T-helper 2 cell (primary cell): ENCODE results near the gene RAX.
A peak's percentile ranks its signal among the peaks of the same experiment; 100 is the strongest.

Experiments
- DNase-seq, 5 experiments: peaks; one replicate each; pipeline versions ENCODE4 v3.0.0 to v3.0.0-alpha.2; 2012 to 2022
- total RNA-seq, 2 donors: gene quantifications; one replicate each; lab custom pipeline; 2026; lab: John Stamatoyannopoulos, UW

Gene RAX
- 0 reads per million in 2 donors for total RNA-seq

DNA sequence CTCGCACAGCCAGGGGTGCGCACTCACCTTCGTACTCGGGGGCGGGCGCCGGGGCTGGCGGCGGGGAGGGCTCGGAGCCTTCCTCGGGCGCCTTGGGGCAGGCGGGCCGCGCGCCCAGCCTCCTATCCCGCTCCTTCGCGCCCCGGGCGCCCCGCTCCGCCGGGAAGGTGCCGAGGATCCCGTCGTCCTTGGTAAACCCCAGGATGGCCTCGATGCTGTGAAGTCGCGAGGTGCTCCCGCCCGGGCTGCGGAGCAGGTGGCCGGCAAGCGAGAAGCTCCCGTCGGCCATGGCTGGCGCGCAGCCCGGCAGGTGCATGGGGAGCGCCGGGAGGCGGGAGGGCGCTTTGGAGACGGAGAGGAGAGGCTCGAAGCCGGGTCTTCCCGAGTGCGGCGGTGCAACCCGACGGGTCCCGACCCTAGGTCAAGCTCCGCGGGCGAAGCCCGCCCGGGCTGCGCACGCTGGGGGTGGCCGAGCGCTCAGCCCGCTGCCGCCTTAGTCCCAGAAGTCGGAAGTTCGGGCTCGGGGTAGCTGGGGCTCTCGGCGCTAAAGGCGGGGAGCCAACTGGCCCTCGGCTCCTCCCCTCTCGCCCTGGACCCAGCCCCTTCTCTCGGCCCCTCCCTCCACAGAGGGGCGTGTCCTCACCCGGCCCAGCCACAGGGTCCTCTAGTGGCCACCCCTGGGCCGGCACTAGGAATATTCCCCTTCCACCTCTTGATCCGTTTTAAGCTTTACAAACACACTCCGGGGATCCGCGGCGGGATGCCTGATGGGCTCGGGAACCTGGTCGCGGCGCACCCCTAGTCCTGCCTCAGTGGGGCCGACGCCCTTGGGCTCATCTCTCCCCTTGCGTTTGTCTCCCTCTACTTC, at the start of gene RAX:
Gene RAX (minus strand): TSS at position 564 of the 868 bp plus-strand sequence. CDS start 248 bp downstream, at position 316.
- DNase-seq, result peak in 1 of 5 experiments; percentile 22

DNA sequence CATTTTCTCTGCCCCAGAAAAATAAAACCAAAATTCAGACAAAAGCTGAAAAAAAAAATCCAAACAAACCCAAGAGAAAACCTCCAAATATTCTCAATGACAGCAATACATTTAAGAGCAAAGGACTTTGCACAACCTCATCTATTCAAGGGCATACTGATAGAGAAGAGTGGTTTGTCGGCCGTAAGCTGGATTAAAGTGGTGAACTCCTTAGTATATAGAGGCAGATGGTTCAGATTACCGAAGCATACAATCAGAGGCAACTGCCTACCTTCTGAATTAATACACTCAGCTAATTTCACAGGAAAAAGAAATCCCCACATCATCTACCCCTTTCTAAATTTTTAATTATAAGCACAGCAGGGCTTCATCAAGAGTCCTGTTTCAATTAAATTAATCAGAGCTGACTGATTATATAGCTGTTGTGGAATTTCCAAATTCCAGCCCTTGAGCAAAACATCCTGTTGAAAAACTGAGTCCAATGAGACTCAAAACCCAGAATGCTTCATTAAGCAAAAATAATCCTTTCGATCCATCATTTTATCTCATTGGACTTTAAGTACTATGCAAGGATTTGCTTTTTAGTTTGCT, 45.3 kb upstream of the RAX start, which contains the start of gene CPLX4:
Gene CPLX4 (minus strand): TSS at position 190 of the 591 bp plus-strand sequence. CDS start 187 bp downstream, at position 3.
- no peak for DNase-seq

- DNase-seq, result no peak
Measured at GRCh38 chr18:59311631-59312030, 38.4 kb upstream of the RAX start.

- no peak for DNase-seq
Measured at GRCh38 chr18:59308938-59309260, 35.6 kb upstream of the RAX start.

GRCh38 chr18:59308248-59308937, 35.1 kb upstream of the RAX start:
- peak; percentile 23 to 55 (median 49) for DNase-seq

GRCh38 chr18:59306640-59307039, 33.4 kb upstream of the RAX start:
- DNase-seq, result no peak

- DNase-seq, result no peak
Measured at GRCh38 chr18:59305295-59305694, 32.0 kb upstream of the RAX start.

DNA sequence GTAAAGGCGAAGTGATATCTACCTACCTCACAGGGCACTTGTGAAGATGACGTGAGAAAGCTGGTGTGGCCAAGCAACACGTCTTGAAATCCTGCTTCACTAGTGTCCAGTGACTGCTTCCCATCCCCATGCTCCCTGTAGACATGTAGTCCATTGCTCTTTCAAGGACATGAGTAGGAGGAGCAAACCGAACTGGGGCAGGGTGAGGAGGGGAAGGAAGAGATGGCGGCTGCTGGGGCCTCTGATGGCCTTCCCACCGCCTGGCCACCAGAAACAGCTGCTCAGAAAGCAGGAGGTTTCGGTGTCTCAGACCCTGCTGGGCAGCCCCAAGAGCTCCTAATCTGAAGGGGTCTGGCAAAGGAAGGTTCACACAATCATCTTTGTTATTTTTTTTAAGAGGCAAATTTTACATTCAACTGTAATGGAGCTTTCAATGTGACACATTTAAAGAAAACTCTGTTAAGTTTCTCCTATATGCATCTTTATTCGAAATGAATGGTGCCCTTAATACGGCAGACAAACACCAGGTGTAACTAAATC, 30.5 kb upstream of the RAX start:
- DNase-seq, result no peak

- DNase-seq, result no peak
Measured at GRCh38 chr18:59303006-59303405, 29.8 kb upstream of the RAX start.

DNA sequence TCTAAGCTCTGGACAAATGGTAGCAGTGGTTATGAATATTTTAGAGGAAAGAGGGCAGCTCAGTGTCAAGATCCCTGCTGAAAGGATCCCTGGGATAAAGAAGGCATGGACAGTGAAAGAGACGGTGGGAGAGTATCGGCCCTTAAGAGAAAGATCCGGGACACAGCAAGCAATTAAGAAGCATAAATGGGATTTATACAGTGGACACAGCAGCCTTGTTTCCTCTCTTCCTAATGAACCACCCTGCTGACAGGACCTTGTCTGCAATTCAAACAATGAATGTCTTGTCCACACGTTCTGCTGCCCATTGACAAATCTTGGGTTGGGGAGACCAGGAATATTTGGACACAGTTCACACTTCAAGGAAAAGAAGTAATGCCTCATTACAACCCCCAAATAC, 28.7 kb upstream of the RAX start:
- no peak for DNase-seq

GRCh38 chr18:59300676-59301285, 27.5 kb upstream of the RAX start:
- no peak for DNase-seq

DNA sequence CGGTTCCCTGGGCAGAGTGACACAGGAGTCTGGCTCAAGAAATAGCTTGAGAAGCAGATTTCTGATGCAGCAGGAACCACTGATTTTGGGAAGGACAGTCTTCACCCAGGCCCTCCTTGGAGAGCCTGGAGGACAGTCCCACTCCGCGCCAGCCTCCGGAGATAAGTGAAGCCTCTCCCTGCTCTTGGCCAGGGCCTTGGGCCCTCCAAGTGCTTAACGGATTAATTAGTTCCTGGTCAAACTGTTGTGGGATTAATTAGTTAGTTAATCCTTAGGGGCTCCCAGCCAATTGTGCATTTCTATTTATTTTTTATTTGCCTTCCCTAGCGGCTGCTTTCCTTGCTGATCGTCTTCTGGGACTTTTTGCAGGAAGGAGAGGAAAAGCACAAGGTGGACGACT, 25.6 kb upstream of the RAX start:
- DNase-seq, result no peak

GRCh38 chr18:59293317-59293716, 20.1 kb upstream of the RAX start:
- DNase-seq, result no peak

GRCh38 chr18:59286341-59286740, 13.1 kb upstream of the RAX start:
- DNase-seq, result no peak

- DNase-seq, result no peak
Measured at GRCh38 chr18:59282341-59282740, 9.1 kb upstream of the RAX start.

DNA sequence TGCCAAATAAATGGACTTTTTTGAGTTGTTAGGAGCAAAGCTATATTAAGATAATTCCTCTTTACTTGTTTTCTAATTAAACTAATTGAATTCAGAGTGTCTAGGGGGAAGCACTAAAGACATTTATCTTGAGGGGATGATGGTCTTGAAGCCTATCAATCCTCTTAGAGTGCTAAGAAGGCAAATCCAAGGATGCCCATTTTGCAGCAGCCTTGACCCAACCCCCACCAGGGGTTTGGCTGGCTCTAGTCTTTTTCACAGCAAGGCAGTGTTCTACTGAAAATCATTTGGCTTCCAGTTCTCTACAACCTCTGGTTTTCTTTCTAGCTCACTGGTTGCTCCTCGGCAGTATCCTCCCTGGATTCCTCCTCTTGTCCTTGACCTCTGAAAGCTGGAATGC, 6.5 kb upstream of the RAX start:
- no peak for DNase-seq

DNA sequence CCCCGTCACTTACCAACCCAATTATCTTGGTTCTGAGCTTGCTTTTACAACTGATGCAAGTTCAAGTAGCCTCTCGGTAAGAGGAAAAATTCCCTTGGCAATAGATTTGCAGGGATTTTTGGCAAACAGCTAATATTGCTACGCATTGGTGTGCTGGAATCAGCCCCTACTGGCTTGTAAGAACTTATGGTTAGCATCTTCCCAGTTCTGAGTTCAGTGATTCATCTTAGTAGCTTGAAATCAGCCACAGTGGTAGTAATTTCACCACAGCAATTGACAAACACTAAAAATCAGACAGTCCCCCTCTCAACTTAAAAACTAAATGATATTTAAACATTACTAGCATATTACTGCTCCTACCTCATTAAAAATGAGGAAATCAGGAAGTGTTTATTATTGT, 5.9 kb upstream of the RAX start:
- peak in 1 of 5 experiments; percentile 27 for DNase-seq

GRCh38 chr18:59278793-59279192, 5.5 kb upstream of the RAX start:
- DNase-seq, result no peak

DNA sequence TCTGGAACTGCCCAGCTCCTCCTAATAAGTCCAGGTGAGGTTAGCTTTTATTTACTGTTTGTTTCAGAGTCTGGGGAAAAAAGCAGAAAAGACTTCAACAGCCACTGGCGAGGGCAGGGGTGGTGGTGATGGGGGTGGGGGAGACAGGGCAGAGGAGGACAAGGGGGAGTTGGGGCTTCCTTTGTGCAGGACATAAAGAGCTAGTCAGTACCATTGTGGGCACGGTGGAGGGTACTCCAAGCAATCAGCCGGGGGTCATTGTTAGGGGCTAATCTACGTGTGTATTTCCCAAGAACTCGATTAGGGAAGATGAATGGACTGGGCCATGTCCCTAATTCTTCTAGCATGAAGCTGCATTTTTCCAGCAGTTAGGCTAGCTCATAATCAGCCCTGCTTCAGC, 2.8 kb upstream of the RAX start:
- DNase-seq, result no peak

DNA sequence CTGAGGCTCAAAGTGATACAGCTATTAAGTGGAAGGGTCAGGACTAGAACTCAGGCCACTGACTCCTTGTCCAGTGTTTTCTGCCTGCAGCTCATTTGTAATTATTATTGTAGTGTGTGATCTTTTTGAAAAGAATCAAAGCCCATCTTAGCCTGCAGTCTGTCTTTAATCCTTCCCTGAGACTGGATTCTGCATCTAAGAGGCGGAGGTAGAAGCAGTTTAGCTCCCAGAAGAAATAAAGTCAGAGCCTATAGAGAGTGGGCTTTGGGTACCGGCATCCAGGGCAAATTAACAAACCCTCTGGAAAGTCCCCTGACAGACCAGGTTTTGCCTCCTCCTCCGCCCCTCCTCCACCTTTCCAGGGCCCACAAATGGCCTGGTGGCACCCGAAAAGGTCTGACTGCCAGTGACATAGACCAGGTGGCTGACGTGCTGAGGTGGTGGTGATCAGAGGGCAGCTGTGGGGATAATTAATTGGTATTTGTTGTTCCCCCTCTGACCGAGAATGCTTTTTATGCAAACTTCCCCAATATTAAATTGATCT, 2.2 kb upstream of the RAX start:
- no peak for DNase-seq

DNA sequence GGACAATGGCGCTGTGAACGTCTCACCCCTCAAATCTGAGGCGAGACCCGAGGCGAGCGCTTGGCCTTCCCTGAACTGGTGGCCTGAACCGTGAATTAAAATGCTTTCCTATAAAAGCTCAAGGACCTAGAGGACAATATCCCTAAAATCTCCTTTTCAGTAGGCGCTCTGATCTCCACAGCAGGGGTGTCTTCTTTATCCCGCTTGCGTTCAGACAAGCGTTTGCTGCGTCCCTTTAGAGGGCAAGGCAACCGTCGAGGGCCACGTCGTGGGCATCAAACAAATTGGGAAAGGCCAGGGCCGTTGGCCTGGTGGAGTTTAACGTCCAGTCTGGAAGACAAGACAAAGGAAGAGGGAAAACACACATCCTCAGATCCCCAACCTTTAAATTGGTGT, 1.3 kb upstream of the RAX start:
- no peak for DNase-seq

DNA sequence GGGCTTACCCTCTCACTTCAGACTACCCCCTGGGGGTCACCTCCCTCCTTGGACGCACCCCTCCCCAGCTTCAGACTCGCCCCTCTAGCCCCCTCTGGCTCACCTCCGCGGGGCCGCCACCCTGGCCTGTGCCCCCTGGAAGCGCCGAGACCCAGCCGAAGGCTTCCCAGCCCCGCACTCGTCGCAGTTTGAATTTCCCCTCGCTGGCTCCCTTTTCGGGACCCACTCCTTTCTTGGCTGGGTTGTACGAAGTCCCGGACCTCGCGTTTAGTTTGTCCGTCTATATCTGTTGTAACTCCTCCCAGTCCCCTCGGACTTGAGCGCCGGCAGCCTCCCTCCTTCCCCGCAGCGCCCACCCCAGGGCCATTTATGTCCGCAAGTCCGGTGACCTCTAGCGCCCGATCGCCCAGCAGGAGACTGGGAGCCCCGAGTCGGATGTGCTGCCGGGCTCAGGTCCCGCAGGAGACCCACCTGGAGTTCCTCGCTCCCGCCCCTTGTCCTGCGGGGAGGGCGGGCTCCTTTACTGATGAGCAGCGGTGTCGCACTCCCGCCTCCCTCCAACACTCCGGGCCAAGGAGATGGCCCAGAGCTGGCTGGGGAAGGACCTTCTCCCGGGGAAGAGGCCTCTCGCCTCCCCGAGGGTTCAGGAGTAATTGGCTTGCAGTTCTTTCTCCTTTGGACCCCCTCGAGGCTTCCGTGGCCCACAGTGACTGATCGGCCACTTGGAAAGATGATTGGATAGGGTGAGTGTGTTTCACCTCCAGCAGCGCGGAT, 692 bp upstream of the RAX start:
- DNase-seq, result no peak
